Loucy (cell line): Measurements from ENCODE around the gene MTHFD2L.

Experiments used
- H2AFZ ChIP-seq: fragments of 200-600 bp; sonication (generic); 2 replicates; pipeline ENCODE4 v1.6.0; 2016; ENCODE audit warnings: antibody characterized with exemption, mild to moderate bottlenecking, low read length, moderate library complexity
- H3F3A ChIP-seq: fragments of 200-600 bp; 2 replicates; pipeline ENCODE4 v1.6.0; 2016; ENCODE audit warnings: antibody characterized with exemption, low read depth, mild to moderate bottlenecking
- H3K27me3 ChIP-seq: fragments of 200-600 bp; sonication (generic); 2 replicates; pipeline ENCODE4 v1.6.1; 2014; ENCODE audit warnings: low read length, mild to moderate bottlenecking; ENCODE audit not compliant: insufficient read depth, poor library complexity, severe bottlenecking
- H3K36me3 ChIP-seq: fragments of 200-600 bp; sonication (generic); 2 replicates; pipeline ENCODE4 v1.6.1; 2016; ENCODE audit warnings: low read length; ENCODE audit not compliant: insufficient read depth
- H3K4me1 ChIP-seq: fragments of 200-600 bp; sonication (generic); 2 replicates; pipeline ENCODE4 v1.5.1; 2014; ENCODE audit warnings: low read length, mild to moderate bottlenecking; ENCODE audit not compliant: insufficient read depth, poor library complexity, severe bottlenecking
- H3K4me2 ChIP-seq: fragments of 200-600 bp; sonication (generic); 2 replicates; pipeline ENCODE4 v1.6.0; 2014; ENCODE audit warnings: antibody characterized with exemption, low read length, low read depth, mild to moderate bottlenecking; ENCODE audit not compliant: poor library complexity, severe bottlenecking
- H3K4me3 ChIP-seq: fragments of 200-600 bp; sonication (generic); 2 replicates; pipeline ENCODE4 v1.5.1; 2014; ENCODE audit warnings: low read length, mild to moderate bottlenecking, mixed read lengths; ENCODE audit not compliant: poor library complexity, severe bottlenecking
- H3K79me2 ChIP-seq: fragments of 200-600 bp; sonication (generic); 2 replicates; pipeline ENCODE4 v1.6.1; 2014; ENCODE audit warnings: low read length; ENCODE audit not compliant: insufficient read depth
- H3K9ac ChIP-seq: fragments of 200-600 bp; sonication (generic); 2 replicates; pipeline ENCODE4 v1.6.0; 2014; ENCODE audit warnings: mild to moderate bottlenecking, low read depth, low read length, moderate library complexity; ENCODE audit not compliant: poor library complexity, severe bottlenecking
- H3K9me2 ChIP-seq: fragments of 200-600 bp; sonication (generic); replicated peaks from 2 replicates; pipeline ENCODE4 v1.6.1; 2016; ENCODE audit warnings: low read depth, low read length, mixed read lengths
- H3K9me3 ChIP-seq: fragments of 200-600 bp; sonication (generic); 2 replicates; pipeline ENCODE4 v1.6.1; 2014; ENCODE audit warnings: mild to moderate bottlenecking, antibody characterized with exemption, low read length, low read depth; ENCODE audit not compliant: insufficient read depth
- H4K20me1 ChIP-seq: fragments of 200-600 bp; sonication (generic); 2 replicates; pipeline ENCODE4 v1.6.0; 2014; ENCODE audit warnings: antibody characterized with exemption, low read length, mild to moderate bottlenecking; ENCODE audit not compliant: insufficient read depth, poor library complexity, severe bottlenecking
- CTCF ChIP-seq: fragments of 200-600 bp; sonication (generic); conservative IDR thresholded peaks from 2 replicates; pipeline ENCODE4 v1.5.1; 2014; ENCODE audit warnings: mild to moderate bottlenecking, antibody characterized with exemption, low read length
- EZH2phosphoT487 ChIP-seq: fragments of 200-600 bp; IDR thresholded peaks from 2 replicates; pipeline ENCODE4 v1.6.1; 2018; ENCODE audit warnings: antibody characterized with exemption, mild to moderate bottlenecking, moderate library complexity, borderline replicate concordance

Gene MTHFD2L

GRCh38 chr4:74267998-74268606 lies 110.2 kb downstream of the MTHFD2L start:
- Histone ChIP-seq H3K9me2 (no peaks in the 10 kb centered on the region), H2AFZ (no peak overlapping the region), H3K9me3 (no peaks in the 10 kb centered on the region), H3K27me3 (no peaks in the 10 kb centered on the region), H3K4me3 (no peak overlapping the region), H3K4me1 (peaks cover 11% of the 10 kb centered on the region), H4K20me1 (no peaks in the 10 kb centered on the region), H3K9ac (no peak overlapping the region), H3K36me3 (no peaks in the 10 kb centered on the region), H3K4me2 (no peak overlapping the region), H3F3A (no peaks in the 10 kb centered on the region), H3K79me2 (no peaks in the 10 kb centered on the region)
- TF ChIP-seq CTCF: no peak
- TF ChIP-seq EZH2phosphoT487: no peak

GRCh38 chr4:74268643-74269042 lies 110.7 kb downstream of the MTHFD2L start:
- no peaks in the 10 kb centered on the region for H3K36me3 ChIP-seq

DNA sequence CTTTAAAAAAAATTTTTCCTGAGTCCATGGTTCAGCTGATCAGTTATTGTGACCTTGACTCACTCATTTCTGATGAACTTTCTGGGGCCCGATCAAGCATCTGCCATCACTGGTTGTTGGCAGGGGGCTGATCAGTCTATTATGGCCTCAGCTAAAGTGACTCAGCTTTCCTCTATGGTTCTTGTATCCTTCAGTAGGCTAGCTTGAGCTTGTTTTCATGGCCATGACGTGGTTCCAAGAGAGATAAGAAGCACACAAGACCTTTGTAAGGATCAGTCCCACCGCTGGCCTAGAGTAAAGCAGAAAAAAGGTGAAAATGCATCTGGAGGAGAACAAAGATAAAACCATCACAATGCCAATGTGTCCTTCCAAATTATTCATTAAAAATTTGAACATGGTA lies 120.6 kb downstream of the MTHFD2L start:
- H3K9me3 ChIP-seq: no peaks in the 10 kb centered on the region
- no peaks in the 10 kb centered on the region for H4K20me1 ChIP-seq
- no peak for TF ChIP-seq EZH2phosphoT487
- no peak for TF ChIP-seq CTCF
- H3K4me2 ChIP-seq: no peak overlapping the region
- H3K9me2 ChIP-seq: no peaks in the 10 kb centered on the region
- H2AFZ ChIP-seq: no peak overlapping the region
- no peak overlapping the region for H3K9ac ChIP-seq
- no peaks in the 10 kb centered on the region for H3K36me3 ChIP-seq
- H3K4me1 ChIP-seq: no peaks in the 10 kb centered on the region
- H3F3A ChIP-seq: no peaks in the 10 kb centered on the region
- no peak overlapping the region for H3K4me3 ChIP-seq
- no peaks in the 10 kb centered on the region for H3K79me2 ChIP-seq
- H3K27me3 ChIP-seq: no peaks in the 10 kb centered on the region

More at GRCh38 chr4:74268643-74269042, 110.7 kb downstream of the MTHFD2L start:
- Histone ChIP-seq H3K9me2 (no peaks in the 10 kb centered on the region), H2AFZ (no peak overlapping the region), H3K4me2 (no peak overlapping the region), H3K4me1 (peaks cover 11% of the 10 kb centered on the region), H3K79me2 (no peaks in the 10 kb centered on the region), H4K20me1 (no peaks in the 10 kb centered on the region), H3K4me3 (no peak overlapping the region), H3K9ac (no peak overlapping the region), H3K9me3 (no peaks in the 10 kb centered on the region), H3K27me3 (no peaks in the 10 kb centered on the region), H3F3A (no peaks in the 10 kb centered on the region)
- TF ChIP-seq EZH2phosphoT487 (no peak), CTCF (no peak)
